ENCODE results near the gene GPSM1. TPM values are rescaled to one million over a fixed set of nuclear protein-coding genes. Genes with fewer than 3 reads are reported as not detected.

Gene GPSM1
- total RNA-seq, 1 donor from 2014 or later, result 69.0 TPM

- intact Hi-C loops (cut with micrococcal nuclease), result no loop called here
- no peaks in the 10 kb centered on the region for H3K27me3 ChIP-seq (ENCODE audit: low read depth)
- peaks cover 61% of the 10 kb centered on the region for H3K36me3 ChIP-seq
- no peaks in the 10 kb centered on the region for H3K9me3 ChIP-seq (replicated peaks)
- TF ChIP-seq CTCF (IDR thresholded peaks at IDR 0.05; ENCODE audit: borderline replicate concordance), result no peak
- H3K4me1 ChIP-seq, result peaks cover 25% of the 10 kb centered on the region
- no peak overlapping the region for H3K27ac ChIP-seq (replicated peaks)
- no peak for DNase-seq
- H3K4me3 ChIP-seq, result no peak overlapping the region
Measured at GRCh38 chr9:136396219-136396515, 68.8 kb downstream of the GPSM1 start.

- no peak for TF ChIP-seq CTCF (IDR thresholded peaks at IDR 0.05; ENCODE audit: borderline replicate concordance)
- H3K36me3 ChIP-seq, result peaks cover 52% of the 10 kb centered on the region
- no peak for DNase-seq
- H3K4me3 ChIP-seq, result no peak overlapping the region
- H3K27me3 ChIP-seq (ENCODE audit: low read depth), result no peaks in the 10 kb centered on the region
- no peaks in the 10 kb centered on the region for H3K9me3 ChIP-seq (replicated peaks)
- peaks cover 25% of the 10 kb centered on the region for H3K4me1 ChIP-seq
- no peak overlapping the region for H3K27ac ChIP-seq (replicated peaks)
- intact Hi-C loops (cut with micrococcal nuclease), result no loop called here
Measured at GRCh38 chr9:136397643-136398042, 70.3 kb downstream of the GPSM1 start.

- H3K27me3 ChIP-seq (ENCODE audit: low read depth), result no peaks in the 10 kb centered on the region
- H3K27ac ChIP-seq (replicated peaks), result no peak overlapping the region
- DNase-seq, result no peak
- intact Hi-C loops (cut with micrococcal nuclease), result no loop called here
- TF ChIP-seq CTCF (IDR thresholded peaks at IDR 0.05; ENCODE audit: borderline replicate concordance), result no peak
- H3K4me1 ChIP-seq, result peaks cover 25% of the 10 kb centered on the region
- H3K9me3 ChIP-seq (replicated peaks), result no peaks in the 10 kb centered on the region
- peaks cover 46% of the 10 kb centered on the region for H3K36me3 ChIP-seq
- no peak overlapping the region for H3K4me3 ChIP-seq
Measured at GRCh38 chr9:136398286-136398685, 70.9 kb downstream of the GPSM1 start.

GRCh38 chr9:136399176-136400037 lies 72.1 kb downstream of the GPSM1 start:
- intact Hi-C loops (cut with micrococcal nuclease), result no loop called here
- Histone ChIP-seq H3K9me3 (replicated peaks) (no peaks in the 10 kb centered on the region), H3K36me3 (peaks cover 45% of the 10 kb centered on the region), H3K27ac (replicated peaks) (peak overlapping the region; percentile 72), H3K4me3 (peak overlapping the region; percentile 88), H3K27me3 (ENCODE audit: low read depth) (no peaks in the 10 kb centered on the region), H3K4me1 (peaks cover 25% of the 10 kb centered on the region)
- DNase-seq, result no peak
- no peak for TF ChIP-seq CTCF (IDR thresholded peaks at IDR 0.05; ENCODE audit: borderline replicate concordance)

GRCh38 chr9:136400038-136400834 lies 72.9 kb downstream of the GPSM1 start, which contains the start of gene SNAPC4:
Gene SNAPC4, minus strand, starts transcription at chr9:136400170. Its CDS starts 1,742 bp downstream, at chr9:136398428.
- no peaks in the 10 kb centered on the region for H3K27me3 ChIP-seq (ENCODE audit: low read depth)
- H3K4me1 ChIP-seq, result peaks cover 28% of the 10 kb centered on the region
- peak within 1 kb of the TSS; percentile 72 for H3K27ac ChIP-seq (replicated peaks)
- intact Hi-C loops (cut with micrococcal nuclease), result no loop called here
- DNase-seq, result peak; percentile 84
- H3K9me3 ChIP-seq (replicated peaks), result no peaks in the 10 kb centered on the region
- H3K4me3 ChIP-seq, result peak within 1 kb of the TSS; percentile 88
- TF ChIP-seq CTCF (IDR thresholded peaks at IDR 0.05; ENCODE audit: borderline replicate concordance), result peak; percentile 98
- peaks cover 45% of the 10 kb centered on the region for H3K36me3 ChIP-seq

All from left ventricle myocardium inferior (tissue), 1 donor.